Uterine smooth muscle cell (primary cell): Measurements from ENCODE around the gene NQO1. TPM values are rescaled to one million over a fixed set of nuclear protein-coding genes. Genes with fewer than 3 reads are reported as not detected.

Experiments used
- total RNA-seq: library from RNA; depleted of rRNA; stranded (reverse); fragments of >200 nt; gene quantifications from 2 replicates; pipeline ENCODE4 v1.2.3, GENCODE V29; 2014

The NQO1 gene
- 401 and 604 TPM in 2 replicates for total RNA-seq

DNA sequence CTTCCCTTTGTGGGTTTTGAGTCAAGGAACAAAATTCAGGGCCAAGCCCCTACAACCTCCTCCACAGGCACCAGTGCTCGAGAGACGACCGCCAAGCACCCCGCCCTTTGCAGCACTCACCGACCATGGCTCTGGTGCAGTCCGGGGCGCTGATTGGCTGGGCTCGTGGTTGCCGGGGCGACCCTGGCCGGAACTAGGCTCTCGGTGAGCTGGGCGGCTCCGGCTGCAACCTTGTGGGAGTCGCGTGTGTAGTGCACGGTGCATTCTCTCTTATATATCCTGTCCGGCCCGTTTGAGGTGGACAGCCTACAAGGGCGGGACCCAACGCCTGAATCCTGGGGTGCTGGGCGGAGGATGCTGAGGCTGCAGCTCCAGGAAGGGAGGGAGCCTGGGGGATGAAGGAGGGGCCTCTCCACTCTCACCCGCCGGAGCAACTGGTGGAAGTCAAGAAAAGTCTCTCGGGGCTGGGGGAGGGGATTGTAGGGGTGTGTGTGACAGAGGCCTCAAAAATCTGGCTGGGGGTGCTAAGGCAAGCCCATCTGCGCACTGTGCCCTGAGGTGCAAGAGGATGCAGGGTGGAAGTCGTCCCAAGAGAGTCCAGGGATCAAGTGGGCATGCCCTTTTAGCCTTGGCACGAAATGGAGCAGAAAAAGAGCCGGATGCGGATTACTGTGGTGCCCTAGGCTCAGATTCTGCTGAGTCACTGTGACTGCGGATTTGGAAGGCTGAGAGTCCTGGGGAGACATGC lies at the start of gene NQO1:
NQO1 (minus strand) TSS at position 248 of the 748 bp plus-strand sequence; CDS start at position 127, 121 bp downstream.

DNA sequence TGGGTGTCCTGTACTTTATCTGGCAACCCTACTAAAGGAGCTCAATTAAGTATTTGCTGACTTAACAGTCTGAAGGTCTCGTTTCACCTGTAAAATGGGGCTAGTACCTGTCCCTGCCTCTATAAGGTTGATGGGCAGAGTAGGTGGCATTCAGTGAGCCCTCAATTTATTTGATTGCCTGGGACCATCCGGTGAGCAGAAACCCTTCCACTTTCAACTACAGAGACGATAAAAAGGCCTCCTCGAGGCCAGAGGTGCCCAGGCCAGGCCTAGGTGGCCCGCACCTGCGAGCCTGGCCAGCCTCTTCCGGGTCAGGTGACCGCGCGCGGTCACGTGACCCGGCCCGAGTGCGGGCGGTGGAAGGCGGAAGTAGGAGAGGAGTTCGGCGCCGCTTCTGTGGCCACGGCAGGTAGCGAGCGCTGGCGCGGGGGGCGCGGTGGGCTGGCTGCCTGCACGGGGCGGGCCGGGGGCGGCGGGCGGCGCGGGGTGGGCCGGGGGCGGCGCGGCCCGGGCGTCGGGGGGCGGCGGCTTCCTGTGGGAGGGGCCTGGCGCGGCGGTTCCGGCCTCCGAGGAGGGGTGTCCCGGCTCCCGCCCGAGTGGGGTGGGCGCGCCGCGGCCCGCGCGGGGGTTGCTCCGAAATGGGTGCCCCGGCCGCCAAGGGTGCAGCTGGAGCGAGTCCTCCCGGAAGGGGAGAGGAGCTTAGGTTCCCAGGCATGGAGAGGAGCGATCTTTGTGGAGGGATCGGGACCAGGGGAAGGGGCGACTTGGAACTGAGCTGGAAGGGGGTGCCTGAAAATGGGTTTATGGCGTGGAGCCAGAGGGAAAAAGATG lies 35.8 kb upstream of the NQO1 start, which contains the start of gene WWP2:
WWP2 (plus strand) TSS at position 350 of the 831 bp plus-strand sequence. CDS start 24,679 bp downstream, outside the sequence.

DNA sequence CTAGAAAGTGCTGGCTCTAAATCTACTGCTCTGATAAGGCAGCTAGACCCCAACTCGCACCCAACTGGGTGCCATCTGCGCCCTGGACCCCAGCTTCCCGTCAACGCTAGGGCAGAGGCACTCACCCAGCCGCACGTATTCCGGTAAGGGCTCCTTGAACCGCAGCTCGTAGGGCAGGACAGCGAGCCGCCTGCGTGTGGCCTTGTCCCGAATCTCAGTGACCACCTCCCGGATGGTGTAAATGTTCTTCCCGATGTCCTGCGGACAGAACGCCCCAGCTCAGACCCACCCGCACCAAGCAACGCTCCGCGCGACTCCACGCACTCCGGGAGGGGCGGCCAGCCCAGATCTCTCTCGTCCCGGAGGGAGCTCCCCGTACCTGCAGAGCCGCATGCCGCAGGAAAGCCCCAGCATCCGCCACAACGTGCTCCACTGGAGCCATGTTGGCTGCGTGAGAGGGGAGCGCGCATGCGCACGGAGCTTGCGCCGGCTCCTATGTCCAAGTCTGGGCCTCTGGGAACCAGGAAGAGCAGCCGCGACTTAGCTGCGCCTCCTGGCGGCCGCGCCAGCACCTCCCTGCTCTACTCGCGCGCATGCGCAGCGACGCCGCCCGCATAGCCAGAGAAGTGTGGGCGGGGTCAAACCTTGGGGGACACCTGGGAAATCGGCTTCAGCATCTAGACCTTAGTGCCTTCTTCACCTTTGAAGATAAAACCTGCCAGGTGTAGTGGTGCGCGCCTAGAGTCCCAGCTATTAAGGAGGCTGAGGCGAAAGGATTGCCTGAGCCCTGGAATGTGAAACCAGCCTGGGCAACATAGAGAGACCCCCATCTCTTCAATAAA lies 28.3 kb upstream of the NQO1 start, which contains the start of gene NOB1:
NOB1 (minus strand) TSS at position 458 of the 842 bp plus-strand sequence; CDS start at position 442, 16 bp downstream.

Other genes starting within 250 kb of the NQO1 start
- 21.9 and 26.4 TPM in 2 replicates for gene NFAT5, start 160.6 kb downstream of the NQO1 start, total RNA-seq
- 19.5 and 24.1 TPM in 2 replicates for gene NOB1, start 28.4 kb upstream of the NQO1 start, total RNA-seq
- 17.0 and 20.7 TPM in 2 replicates for gene WWP2, start 35.8 kb upstream of the NQO1 start, total RNA-seq
- 0.12 and 0.22 TPM in 2 replicates for gene CLEC18A, start 224.8 kb upstream of the NQO1 start, total RNA-seq